GM23338 (cell line): ENCODE data around the gene DRC1. TPM values are rescaled to one million over a fixed set of nuclear protein-coding genes. Genes with fewer than 3 reads are reported as not detected.

Experiments used
- ATAC-seq: fragments of 200-7000 bp; cut with Tn5 transposase; 3 replicates; pipeline ENCODE4 v1.9.1; 2020
- DNase-seq: peaks from one replicate; pipeline ENCODE4 v3.0.0-alpha.2; 2015; ENCODE audit warnings: low spot score
- H2AFZ ChIP-seq: fragments of 200-600 bp; sonication (generic); 2 replicates; pipeline ENCODE4 v1.8.0; 2016; ENCODE audit warnings: antibody characterized with exemption, mild to moderate bottlenecking, moderate library complexity
- H3F3A ChIP-seq: fragments of 200-600 bp; sonication (generic); replicated peaks from 2 replicates; pipeline ENCODE4 v1.8.0; 2017; ENCODE audit warnings: antibody characterized with exemption, mixed run types, low read depth
- H3K27ac ChIP-seq: fragments of 200-600 bp; sonication (generic); 2 replicates; pipeline ENCODE4 v1.6.1; 2016; ENCODE audit warnings: low read depth
- H3K27me3 ChIP-seq: fragments of 200-600 bp; sonication (generic); 2 replicates; pipeline ENCODE4 v1.8.0; 2016; ENCODE audit warnings: mild to moderate bottlenecking, mixed run types, moderate library complexity; ENCODE audit not compliant: insufficient read depth
- H3K36me3 ChIP-seq: fragments of 200-600 bp; sonication (generic); 2 replicates; pipeline ENCODE4 v1.8.0; 2016; ENCODE audit warnings: mild to moderate bottlenecking; ENCODE audit not compliant: insufficient read depth
- H3K4me1 ChIP-seq: fragments of 200-600 bp; sonication (generic); 2 replicates; pipeline ENCODE4 v1.8.0; 2016; ENCODE audit warnings: mild to moderate bottlenecking, moderate library complexity; ENCODE audit not compliant: insufficient read depth
- H3K4me2 ChIP-seq: fragments of 200-600 bp; sonication (generic); 2 replicates; pipeline ENCODE4 v1.7.1; 2017; ENCODE audit warnings: mixed run types
- H3K4me3 ChIP-seq: fragments of 200-600 bp; sonication (generic); 2 replicates; pipeline ENCODE4 v1.6.1; 2016; ENCODE audit warnings: mixed run types
- H3K79me2 ChIP-seq: fragments of 200-600 bp; sonication (generic); replicated peaks from 2 replicates; pipeline ENCODE4 v1.8.0; 2017; ENCODE audit warnings: mild to moderate bottlenecking; ENCODE audit not compliant: insufficient read depth
- H3K9me2 ChIP-seq: fragments of 200-600 bp; sonication (generic); 2 replicates; pipeline ENCODE4 v1.8.0; 2017; ENCODE audit not compliant: insufficient read depth
- H4K20me1 ChIP-seq: fragments of 200-600 bp; sonication (generic); replicated peaks from 2 replicates; pipeline ENCODE4 v1.8.0; 2017; ENCODE audit warnings: mild to moderate bottlenecking; ENCODE audit not compliant: insufficient read depth
- H3K27ac Mint-ChIP-seq: 2 replicates; pipeline ENCODE4 v1.8.0; 2020; ENCODE audit warnings: inconsistent platforms, mild to moderate bottlenecking, moderate library complexity, mixed read lengths
- H3K27me3 Mint-ChIP-seq: 3 replicates; pipeline ENCODE4 v1.8.0; 2022; ENCODE audit warnings: low read depth, mild to moderate bottlenecking, moderate library complexity, mixed read lengths, inconsistent platforms; ENCODE audit not compliant: insufficient read depth, poor library complexity
- H3K36me3 Mint-ChIP-seq: 3 replicates; pipeline ENCODE4 v1.8.0; 2021; ENCODE audit warnings: low read depth, mild to moderate bottlenecking, inconsistent platforms, moderate library complexity, mixed read lengths
- H3K4me1 Mint-ChIP-seq: 3 replicates; pipeline ENCODE4 v1.8.0; 2020; ENCODE audit warnings: mild to moderate bottlenecking, inconsistent platforms, mixed read lengths
- H3K4me3 Mint-ChIP-seq: 3 replicates; pipeline ENCODE4 v1.8.0; 2021; ENCODE audit warnings: moderate library complexity, mild to moderate bottlenecking, inconsistent platforms, mixed read lengths
- H3K9me3 Mint-ChIP-seq: 3 replicates; pipeline ENCODE4 v1.8.0; 2020; ENCODE audit warnings: moderate library complexity, mild to moderate bottlenecking, inconsistent platforms, mixed read lengths
- CREB1 ChIP-seq: fragments of 250-450 bp; sonication (Bioruptor Pico); IDR thresholded peaks from 2 replicates; pipeline ENCODE4 v1.5.0; 2020; ENCODE audit warnings: low read depth, mild to moderate bottlenecking, moderate library complexity
- CTCF ChIP-seq, 2 experiments: fragments of 200-600 bp in 1 of 2; sonication (generic) in 1 of 2; conservative IDR thresholded peaks; 2 replicates each; pipeline versions ENCODE4 v1.5.1 to v1.6.1; 2016 to 2017; ENCODE audit warnings: antibody characterized with exemption in 2 of 2, low read depth in 2 of 2, mild to moderate bottlenecking in 2 of 2, moderate library complexity in 1 of 2
- ETS1 ChIP-seq: IDR thresholded peaks from 2 replicates; pipeline ENCODE4 v1.6.1; 2016; ENCODE audit warnings: antibody characterized with exemption
- EZH2 ChIP-seq: fragments of 200-600 bp; sonication (generic); IDR thresholded peaks from one replicate; pipeline ENCODE4 v1.8.0; 2017; ENCODE audit warnings: antibody characterized with exemption, mild to moderate bottlenecking, low read depth; ENCODE audit not compliant: unreplicated experiment
- EZH2phosphoT487 ChIP-seq: fragments of 200-600 bp; sonication (generic); IDR thresholded peaks from one replicate; pipeline ENCODE4 v1.8.1; 2018; ENCODE audit warnings: antibody characterized with exemption; ENCODE audit not compliant: unreplicated experiment
- JUNB ChIP-seq: IDR thresholded peaks from one replicate; pipeline ENCODE4 v1.6.1; 2016; ENCODE audit warnings: antibody characterized with exemption; ENCODE audit not compliant: unreplicated experiment
- POLR2AphosphoS5 ChIP-seq: IDR thresholded peaks from 2 replicates; pipeline ENCODE4 v1.6.1; 2016; ENCODE audit warnings: antibody characterized with exemption, low read depth
- REST ChIP-seq: IDR thresholded peaks from one replicate; pipeline ENCODE4 v1.6.1; 2018; ENCODE audit warnings: antibody characterized with exemption; ENCODE audit not compliant: unreplicated experiment
- STAT1 ChIP-seq: IDR thresholded peaks from one replicate; pipeline ENCODE4 v1.6.1; 2016; ENCODE audit warnings: antibody characterized with exemption; ENCODE audit not compliant: unreplicated experiment
- ZNF114 ChIP-seq: fragments of 250-450 bp; sonication (Bioruptor Pico); IDR thresholded peaks from 2 replicates; pipeline ENCODE4 v1.5.0; 2020; ENCODE audit warnings: mild to moderate bottlenecking, moderate library complexity
- ZNF331 ChIP-seq: fragments of 250-450 bp; sonication (Bioruptor Pico); IDR thresholded peaks from 2 replicates; pipeline ENCODE4 v1.5.0; 2020; ENCODE audit warnings: low read depth, mild to moderate bottlenecking, moderate library complexity
- ZNF462 ChIP-seq: fragments of 250-450 bp; sonication (Bioruptor Pico); IDR thresholded peaks from 2 replicates; pipeline ENCODE4 v1.5.0; 2020; ENCODE audit warnings: mild to moderate bottlenecking, moderate library complexity
- polyA plus RNA-seq: library from polyadenylated mRNA; unstranded; fragments of >200 nt; fragmentation: Nextera tagmentation; extraction: Ambion mirVana; gene quantifications from 2 replicates; pipeline ENCODE4 v1.2.1, GENCODE V29; 2016
- total RNA-seq: library from RNA; depleted of rRNA; stranded (reverse); fragments of >200 nt; shearing (Covaris generic); gene quantifications from 2 replicates; pipeline ENCODE4 v1.2.3, GENCODE V29; 2014

The DRC1 gene
- total and polyA plus RNA-seq, 2 experiments from 2014 or later = 0.45 TPM; not detected in 1

GRCh38 chr2:26428846-26429245, 27.1 kb downstream of the DRC1 start:
- no peaks in the 10 kb centered on the region for H3K36me3 ChIP-seq
- H3K9me2 ChIP-seq = no peaks in the 10 kb centered on the region; the same call in 1 of the 2 replicates
- TF ChIP-seq EZH2phosphoT487 (no peak), ZNF331 (CRISPR knock-in tag) (no peak), ZNF462 (CRISPR knock-in tag) (no peak), POLR2AphosphoS5 (no peak), CREB1 (no peak), ETS1 (no peak), STAT1 (no peak), CTCF (conservative IDR thresholded peaks at IDR 0.05; ENCODE audit: low read depth in 2 of 2) (no peak), REST (no peak), EZH2 (no peak), ZNF114 (no peak), JUNB (no peak)

More at GRCh38 chr2:26428846-26429245, 27.1 kb downstream of the DRC1 start:
- Histone ChIP-seq H3K79me2 (no peaks in the 10 kb centered on the region), H3K4me1 (no peaks in the 10 kb centered on the region), H3K27ac (no peak overlapping the region), H3K4me3 (no peak overlapping the region), H3K4me2 (no peak overlapping the region), H4K20me1 (no peaks in the 10 kb centered on the region; the same call in 1 of the 2 replicates), H3K27me3 (no peaks in the 10 kb centered on the region), H2AFZ (no peak overlapping the region), H3F3A (no peaks in the 10 kb centered on the region)
- no peak overlapping the region for H3K4me3 Mint-ChIP-seq
- no peak for ATAC-seq
- H3K4me1 Mint-ChIP-seq = peaks cover 1% of the 10 kb centered on the region; the same call in 1 of the 3 replicates
- peaks cover 6% of the 10 kb centered on the region for H3K27me3 Mint-ChIP-seq
- no peaks in the 10 kb centered on the region for H3K9me3 Mint-ChIP-seq
- no peak for DNase-seq
- no peaks in the 10 kb centered on the region; the same call in 2 of the 3 replicates for H3K36me3 Mint-ChIP-seq
- no peak overlapping the region for H3K27ac Mint-ChIP-seq
